ENCODE results near the gene CCDC27. TPM values are rescaled to one million over a fixed set of nuclear protein-coding genes. Genes with fewer than 3 reads are reported as not detected.

CCDC27 gene
- total and polyA plus RNA-seq, 2 of the 13 experiments (the other 11 are each of a cell fraction or from before 2014, with no cell fraction given) = not detected

- TF ChIP-seq YY1 (IDR thresholded peaks at IDR 0.05; ENCODE audit: insufficient read depth, insufficient replicate concordance, low read depth, low read length) = no peak
- TF ChIP-seq POLR2G (IDR thresholded peaks at IDR 0.05; ENCODE audit: low read depth, low read length) = peak; percentile 76
- peak; percentile 46 for TF ChIP-seq TEAD3 (CRISPR knock-in tag; optimal IDR thresholded peaks at IDR 0.05; ENCODE audit: borderline replicate concordance)
- TF ChIP-seq PITX1 (CRISPR knock-in tag; IDR thresholded peaks at IDR 0.05) = peak; percentile 35; the same call in 1 of the 2 replicates
- TF ChIP-seq HMGXB4 (CRISPR knock-in tag; IDR thresholded peaks at IDR 0.05; ENCODE audit: borderline replicate concordance in 1 of 2, low read depth in 1 of 2) = peak in 1 of 2 experiments; percentile 19; a peak in 1 of 4 replicates
- TF ChIP-seq TRIM24 (CRISPR knock-in tag; IDR thresholded peaks at IDR 0.05) = no peak
- 0 out of 2 replicates have a peak, but pooled peaks have one; percentile 14 for TF ChIP-seq ZNF83 (CRISPR knock-in tag; IDR thresholded peaks at IDR 0.05; ENCODE audit: borderline replicate concordance)
- TF ChIP-seq DMAP1 (CRISPR knock-in tag; IDR thresholded peaks at IDR 0.05) = peak; percentile 82; the same call in 1 of the 2 replicates
- 0 out of 2 replicates have a peak, but pooled peaks have one; percentile 38 for TF ChIP-seq ZNF607 (CRISPR knock-in tag; IDR thresholded peaks at IDR 0.05; ENCODE audit: borderline replicate concordance)
- TF ChIP-seq ZNF18 (CRISPR knock-in tag; IDR thresholded peaks at IDR 0.05; ENCODE audit: insufficient replicate concordance) = peak; percentile 12
- TF ChIP-seq RAD21 (CRISPR knock-in tag; IDR thresholded peaks at IDR 0.05) = peak; percentile 26; the same call in 1 of the 2 replicates
- no peak for TF ChIP-seq NCOA1 (CRISPR knock-in tag; IDR thresholded peaks at IDR 0.05)
- no peak for TF ChIP-seq ZFP36 (IDR thresholded peaks at IDR 0.05; ENCODE audit: borderline replicate concordance, low read depth, low read length, partially characterized antibody)
- TF ChIP-seq MED1 (CRISPR knock-in tag; IDR thresholded peaks at IDR 0.05) = peak; percentile 41; the same call in 1 of the 2 replicates
- no peak for TF ChIP-seq ZFP82 (CRISPR knock-in tag; IDR thresholded peaks at IDR 0.05; ENCODE audit: borderline replicate concordance)
- TF ChIP-seq MIER3 (CRISPR knock-in tag; IDR thresholded peaks at IDR 0.05; ENCODE audit: borderline replicate concordance) = no peak
- TF ChIP-seq KLF6 (CRISPR knock-in tag; IDR thresholded peaks at IDR 0.05) = 0 out of 2 replicates have a peak, but pooled peaks have one; percentile 21
- TF ChIP-seq ZBTB39 (CRISPR knock-in tag; IDR thresholded peaks at IDR 0.05) = 0 out of 2 replicates have a peak, but pooled peaks have one; percentile 33
- TF ChIP-seq ZFP90 (CRISPR knock-in tag; IDR thresholded peaks at IDR 0.05; ENCODE audit: borderline replicate concordance) = 0 out of 2 replicates have a peak, but pooled peaks have one; percentile 15
- peak; percentile 75; the same call in 1 of the 2 replicates for TF ChIP-seq ZNF788 (CRISPR knock-in tag; IDR thresholded peaks at IDR 0.05; ENCODE audit: borderline replicate concordance)
- TF ChIP-seq HNF1B (CRISPR knock-in tag; IDR thresholded peaks at IDR 0.05) = peak; percentile 28; the same call in 1 of the 2 replicates
Measured at GRCh38 chr1:3771108-3772026, 19.1 kb downstream of the CCDC27 start (continued).
